ENCODE data around the gene EPN1. TPM values are rescaled to one million over a fixed set of nuclear protein-coding genes. Genes with fewer than 3 reads are reported as not detected.

Gene EPN1
- total and polyA plus RNA-seq, 2 of the 13 experiments (the other 11 are each of a cell fraction or from before 2014, with no cell fraction given), result 28.9 to 31.7 TPM

DNA sequence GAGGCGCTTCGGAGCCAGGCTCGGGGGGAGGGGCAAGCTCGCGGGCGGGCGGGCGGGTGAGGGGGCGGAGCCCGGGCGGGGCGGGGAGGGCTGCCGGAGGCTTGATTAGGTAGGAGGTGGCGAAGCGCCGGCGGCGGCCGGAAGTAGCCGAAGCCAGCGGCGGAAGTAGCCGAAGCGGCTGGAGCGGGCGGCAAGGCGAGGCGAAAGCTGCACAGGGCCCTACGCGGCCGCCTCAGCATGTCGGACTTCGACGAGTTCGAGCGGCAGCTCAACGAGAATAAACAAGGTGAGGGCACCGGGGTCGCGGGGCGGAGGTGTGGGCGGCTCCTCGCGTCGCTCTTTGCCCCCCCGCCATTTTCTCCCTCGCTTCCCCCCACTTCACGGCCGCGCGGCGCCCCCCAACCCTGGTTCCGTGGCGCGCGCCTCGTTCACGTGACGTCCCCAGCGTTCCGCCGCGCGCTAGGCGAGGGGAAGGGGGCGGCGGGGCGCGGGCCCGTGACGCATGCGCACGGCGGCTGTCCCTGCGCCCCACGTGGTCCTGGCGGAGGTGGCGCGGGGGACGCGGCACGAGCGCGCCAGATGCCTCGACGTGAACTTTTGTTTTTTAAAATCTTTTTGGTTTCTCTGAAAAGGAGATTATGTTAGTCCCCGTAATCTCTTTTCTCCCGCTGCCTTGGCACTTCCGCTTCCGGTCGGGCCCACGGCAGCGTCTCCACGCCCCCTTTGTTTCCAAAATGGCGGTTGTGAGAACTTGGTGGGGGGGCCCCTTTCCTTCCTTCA is 20.0 kb upstream of the EPN1 start, which contains the start of gene U2AF2 (continued):
- TF ChIP-seq ELK4 (CRISPR knock-in tag; IDR thresholded peaks at IDR 0.05; ENCODE audit: borderline replicate concordance) (no peak), JUND (CRISPR knock-in tag; IDR thresholded peaks at IDR 0.05) (0 out of 2 replicates have a peak, but pooled peaks have one; percentile 20), MED13 (CRISPR knock-in tag; IDR thresholded peaks at IDR 0.05) (0 out of 2 replicates have a peak, but pooled peaks have one; percentile 38), YEATS4 (CRISPR knock-in tag; IDR thresholded peaks at IDR 0.05; ENCODE audit: borderline replicate concordance) (peak; percentile 96), ZNF83 (CRISPR knock-in tag; IDR thresholded peaks at IDR 0.05; ENCODE audit: borderline replicate concordance) (no peak), FOXK1 (CRISPR knock-in tag; IDR thresholded peaks at IDR 0.05; ENCODE audit: borderline replicate concordance, low read depth) (0 out of 2 replicates have a peak, but pooled peaks have one; percentile 25), KAT7 (CRISPR knock-in tag; IDR thresholded peaks at IDR 0.05; ENCODE audit: borderline replicate concordance) (peak; percentile 62; the same call in 1 of the 2 replicates), ZNF451 (CRISPR knock-in tag; IDR thresholded peaks at IDR 0.05) (peak; percentile 93), CEBPB (IDR thresholded peaks at IDR 0.05; ENCODE audit: borderline replicate concordance, low read depth, low read length) (no peak), ESRRA (CRISPR knock-in tag; IDR thresholded peaks at IDR 0.05; ENCODE audit: low read depth) (0 out of 2 replicates have a peak, but pooled peaks have one; percentile 26), MZF1 (CRISPR knock-in tag; IDR thresholded peaks at IDR 0.05; ENCODE audit: borderline replicate concordance) (no peak), REL (CRISPR knock-in tag; conservative IDR thresholded peaks at IDR 0.05) (no peak; the same call in 1 of the 2 replicates), TARDBP (CRISPR knock-in tag; IDR thresholded peaks at IDR 0.05) (no peak), ZNF260 (CRISPR knock-in tag; IDR thresholded peaks at IDR 0.05; ENCODE audit: borderline replicate concordance, low read depth) (no peak), ZNF839 (CRISPR knock-in tag; IDR thresholded peaks at IDR 0.05; ENCODE audit: borderline replicate concordance) (no peak), TEAD3 (CRISPR knock-in tag; optimal IDR thresholded peaks at IDR 0.05; ENCODE audit: borderline replicate concordance) (no peak), ZBTB38 (CRISPR knock-in tag; IDR thresholded peaks at IDR 0.05) (peak; percentile 88), ZKSCAN8 (CRISPR knock-in tag; IDR thresholded peaks at IDR 0.05; ENCODE audit: borderline replicate concordance) (no peak), HINFP (CRISPR knock-in tag; IDR thresholded peaks at IDR 0.05; ENCODE audit: low read depth) (0 out of 2 replicates have a peak, but pooled peaks have one; percentile 43)
- TF ChIP-seq, protein P1, sequence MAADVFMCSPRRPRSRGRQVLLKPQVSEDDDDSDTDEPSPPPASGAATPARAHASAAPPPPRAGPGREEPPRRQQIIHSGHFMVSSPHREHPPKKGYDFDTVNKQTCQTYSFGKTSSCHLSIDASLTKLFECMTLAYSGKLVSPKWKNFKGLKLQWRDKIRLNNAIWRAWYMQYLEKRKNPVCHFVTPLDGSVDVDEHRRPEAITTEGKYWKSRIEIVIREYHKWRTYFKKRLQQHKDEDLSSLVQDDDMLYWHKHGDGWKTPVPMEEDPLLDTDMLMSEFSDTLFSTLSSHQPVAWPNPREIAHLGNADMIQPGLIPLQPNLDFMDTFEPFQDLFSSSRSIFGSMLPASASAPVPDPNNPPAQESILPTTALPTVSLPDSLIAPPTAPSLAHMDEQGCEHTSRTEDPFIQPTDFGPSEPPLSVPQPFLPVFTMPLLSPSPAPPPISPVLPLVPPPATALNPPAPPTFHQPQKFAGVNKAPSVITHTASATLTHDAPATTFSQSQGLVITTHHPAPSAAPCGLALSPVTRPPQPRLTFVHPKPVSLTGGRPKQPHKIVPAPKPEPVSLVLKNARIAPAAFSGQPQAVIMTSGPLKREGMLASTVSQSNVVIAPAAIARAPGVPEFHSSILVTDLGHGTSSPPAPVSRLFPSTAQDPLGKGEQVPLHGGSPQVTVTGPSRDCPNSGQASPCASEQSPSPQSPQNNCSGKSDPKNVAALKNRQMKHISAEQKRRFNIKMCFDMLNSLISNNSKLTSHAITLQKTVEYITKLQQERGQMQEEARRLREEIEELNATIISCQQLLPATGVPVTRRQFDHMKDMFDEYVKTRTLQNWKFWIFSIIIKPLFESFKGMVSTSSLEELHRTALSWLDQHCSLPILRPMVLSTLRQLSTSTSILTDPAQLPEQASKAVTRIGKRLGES (CRISPR knock-in tag; IDR thresholded peaks at IDR 0.05; ENCODE audit: borderline replicate concordance), result 0 out of 2 replicates have a peak, but pooled peaks have one; percentile 17
- TF ChIP-seq, protein P2, sequence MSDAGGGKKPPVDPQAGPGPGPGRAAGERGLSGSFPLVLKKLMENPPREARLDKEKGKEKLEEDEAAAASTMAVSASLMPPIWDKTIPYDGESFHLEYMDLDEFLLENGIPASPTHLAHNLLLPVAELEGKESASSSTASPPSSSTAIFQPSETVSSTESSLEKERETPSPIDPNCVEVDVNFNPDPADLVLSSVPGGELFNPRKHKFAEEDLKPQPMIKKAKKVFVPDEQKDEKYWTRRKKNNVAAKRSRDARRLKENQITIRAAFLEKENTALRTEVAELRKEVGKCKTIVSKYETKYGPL (CRISPR knock-in tag; IDR thresholded peaks at IDR 0.05), result no peak
